ENCODE data around the gene TEX51.

The TEX51 gene

GRCh38 chr2:126914811-126915500, 16.3 kb downstream of the TEX51 start:
- no peak for DNase-seq (ENCODE audit: low spot score)

DNA sequence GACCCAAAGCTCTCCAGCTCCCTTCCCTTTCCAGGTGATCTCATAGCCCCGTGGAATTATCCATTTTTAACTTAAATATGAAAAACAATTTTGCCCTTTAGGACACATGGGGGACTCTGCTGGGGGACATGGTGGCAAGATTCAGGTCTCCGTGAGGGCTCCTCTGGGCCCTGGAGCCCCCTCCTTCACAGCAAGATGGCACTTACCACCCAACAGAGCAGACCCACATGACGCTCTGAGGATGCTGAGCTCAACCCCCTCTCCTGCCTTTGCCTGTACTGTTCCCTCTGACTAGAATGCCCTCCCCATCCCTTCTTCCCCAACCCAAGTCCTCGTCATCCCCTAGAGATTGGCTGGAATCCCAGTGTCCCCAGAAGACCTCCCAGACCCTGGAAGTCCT, 17.2 kb downstream of the TEX51 start:
- DNase-seq (ENCODE audit: low spot score): no peak

DNA sequence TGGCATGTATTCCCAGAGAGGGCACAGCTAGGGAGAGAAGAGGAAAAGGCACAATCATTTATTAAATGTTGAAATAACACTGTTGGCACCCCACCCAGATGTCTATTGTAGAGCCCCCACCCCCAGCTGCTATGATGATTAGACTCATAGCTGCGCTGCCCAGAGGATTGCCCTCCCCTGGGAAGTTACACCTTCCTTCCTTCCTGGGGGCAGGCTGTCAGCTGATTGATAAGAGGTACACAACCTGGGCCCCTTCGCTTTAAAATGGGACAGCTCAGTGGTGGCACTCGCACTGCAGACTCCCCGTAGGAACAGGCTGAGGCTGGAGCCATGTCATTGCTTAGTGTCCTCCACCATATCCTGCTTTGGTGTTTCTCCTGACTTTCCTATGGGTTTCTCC, 18.1 kb downstream of the TEX51 start:
- DNase-seq (ENCODE audit: low spot score): no peak

- no peak for DNase-seq (ENCODE audit: low spot score)
These were observed 22.4 kb downstream of the TEX51 start for GRCh38 chr2:126921066-126921465.

DNA sequence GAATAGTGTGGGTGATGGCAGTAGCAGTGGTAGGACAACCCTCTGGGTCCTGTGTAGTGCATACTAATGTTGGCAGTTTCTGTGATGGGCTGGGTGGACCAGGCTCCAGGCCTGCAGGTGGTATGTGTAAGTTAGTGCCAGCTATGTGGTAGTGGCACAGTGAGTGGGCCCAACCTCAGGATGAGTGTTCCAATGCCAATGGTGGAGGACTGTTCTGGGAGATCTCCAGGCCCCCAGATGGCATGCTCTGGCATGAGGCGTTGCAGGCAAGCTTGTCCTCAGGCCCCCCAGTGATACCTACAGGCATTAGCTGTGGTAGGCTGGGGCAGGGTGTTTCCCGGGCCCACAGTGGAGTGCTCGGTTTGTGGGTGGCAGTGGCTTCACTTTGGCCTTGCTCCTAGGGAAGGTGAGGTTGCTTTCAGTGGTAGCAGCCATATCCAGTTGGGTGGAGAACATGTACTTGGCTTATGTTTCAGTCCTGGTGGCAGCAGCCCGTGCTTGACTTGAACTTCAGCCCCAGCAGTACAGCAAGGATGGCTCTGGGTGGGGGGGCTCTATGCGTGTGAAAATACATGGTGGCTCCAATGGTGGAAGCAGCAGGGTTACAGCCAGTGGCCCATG, 32.4 kb downstream of the TEX51 start:
- DNase-seq (ENCODE audit: low spot score): no peak

- no peak for DNase-seq (ENCODE audit: low spot score)
These were observed 33.8 kb downstream of the TEX51 start for GRCh38 chr2:126932529-126932928.

DNA sequence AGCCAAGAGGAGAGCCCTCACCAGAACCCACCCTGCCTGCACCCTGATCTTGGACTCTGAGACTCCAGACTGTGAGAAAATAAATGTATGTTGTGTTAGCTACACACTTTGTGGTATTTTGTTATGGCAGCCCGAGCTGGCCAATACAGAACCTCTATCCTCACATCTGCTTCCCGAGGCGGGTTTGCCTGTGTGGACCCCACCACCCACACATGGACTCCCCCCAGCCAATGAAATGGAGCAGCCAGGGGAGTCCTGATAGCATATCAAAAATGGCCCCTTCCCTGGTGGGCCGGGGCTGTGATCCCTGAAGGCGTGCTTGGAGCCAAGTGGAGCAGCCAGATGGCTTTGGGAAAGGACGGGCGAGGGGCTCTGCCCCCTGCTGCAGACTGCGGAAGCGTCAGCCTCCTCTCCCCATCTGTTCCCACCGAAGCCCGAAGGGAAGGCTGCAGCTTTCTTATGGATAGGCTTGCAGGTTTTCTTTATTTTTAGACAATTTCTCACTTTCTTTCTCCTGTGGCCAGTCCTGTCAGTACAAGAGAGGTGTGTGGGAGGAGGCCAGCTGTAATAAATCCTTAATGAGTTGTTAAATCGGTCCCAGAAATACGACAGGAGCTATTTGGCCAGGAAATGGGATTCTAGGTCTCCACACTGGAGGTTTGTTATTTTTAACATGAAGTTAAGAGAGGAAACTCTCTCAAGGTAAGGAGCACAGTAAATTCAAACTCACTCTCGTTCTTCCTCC, 34.4 kb downstream of the TEX51 start:
- no peak for DNase-seq (ENCODE audit: low spot score)

GRCh38 chr2:126933711-126934091, 35.0 kb downstream of the TEX51 start:
- no peak for DNase-seq (ENCODE audit: low spot score)

GRCh38 chr2:126934809-126935208, 36.1 kb downstream of the TEX51 start:
- DNase-seq (ENCODE audit: low spot score): no peak

DNA sequence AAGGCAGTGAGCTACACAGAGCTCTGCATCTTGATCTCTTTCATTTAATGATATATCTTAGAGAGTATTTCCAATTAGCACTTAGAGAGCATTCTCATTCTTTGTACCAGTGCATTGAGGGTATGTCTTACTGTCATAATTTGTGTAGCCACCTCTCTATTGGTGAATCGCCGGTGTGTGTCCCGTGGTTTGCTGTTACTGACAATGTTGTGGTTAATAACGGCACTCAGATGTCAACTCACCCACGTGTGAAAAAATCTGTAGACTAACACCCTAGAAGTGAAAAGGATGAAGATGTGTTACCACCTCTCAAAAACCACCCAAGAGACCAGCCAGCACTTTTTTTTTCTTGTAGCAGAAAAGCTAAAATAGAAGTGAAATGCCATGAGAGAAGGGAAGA, 37.1 kb downstream of the TEX51 start:
- no peak for DNase-seq (ENCODE audit: low spot score)

GRCh38 chr2:126936219-126936723, 37.6 kb downstream of the TEX51 start:
- no peak for DNase-seq (ENCODE audit: low spot score)

DNA sequence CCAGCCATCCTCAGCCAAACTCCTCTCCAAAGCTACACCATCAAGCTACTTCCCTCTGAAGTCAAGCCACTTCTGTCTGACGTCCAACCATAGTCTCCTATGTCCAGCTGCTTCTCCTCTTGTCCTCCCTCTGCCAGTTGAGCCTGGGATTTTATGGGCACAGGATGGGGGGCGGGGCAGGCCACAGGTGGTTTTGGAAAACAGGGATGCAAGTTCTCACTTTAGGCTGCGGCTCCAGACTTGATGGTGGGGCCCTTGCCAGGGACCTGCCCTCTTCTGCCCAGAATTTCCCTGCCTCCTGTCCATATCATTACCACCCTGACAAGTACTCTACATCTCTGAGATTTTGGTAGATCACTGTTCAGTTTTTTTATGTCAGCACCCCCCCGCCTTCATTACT, 41.6 kb downstream of the TEX51 start:
- no peak for DNase-seq (ENCODE audit: low spot score)

- no peak for DNase-seq (ENCODE audit: low spot score)
These were observed 43.9 kb downstream of the TEX51 start for GRCh38 chr2:126942427-126943203.

DNA sequence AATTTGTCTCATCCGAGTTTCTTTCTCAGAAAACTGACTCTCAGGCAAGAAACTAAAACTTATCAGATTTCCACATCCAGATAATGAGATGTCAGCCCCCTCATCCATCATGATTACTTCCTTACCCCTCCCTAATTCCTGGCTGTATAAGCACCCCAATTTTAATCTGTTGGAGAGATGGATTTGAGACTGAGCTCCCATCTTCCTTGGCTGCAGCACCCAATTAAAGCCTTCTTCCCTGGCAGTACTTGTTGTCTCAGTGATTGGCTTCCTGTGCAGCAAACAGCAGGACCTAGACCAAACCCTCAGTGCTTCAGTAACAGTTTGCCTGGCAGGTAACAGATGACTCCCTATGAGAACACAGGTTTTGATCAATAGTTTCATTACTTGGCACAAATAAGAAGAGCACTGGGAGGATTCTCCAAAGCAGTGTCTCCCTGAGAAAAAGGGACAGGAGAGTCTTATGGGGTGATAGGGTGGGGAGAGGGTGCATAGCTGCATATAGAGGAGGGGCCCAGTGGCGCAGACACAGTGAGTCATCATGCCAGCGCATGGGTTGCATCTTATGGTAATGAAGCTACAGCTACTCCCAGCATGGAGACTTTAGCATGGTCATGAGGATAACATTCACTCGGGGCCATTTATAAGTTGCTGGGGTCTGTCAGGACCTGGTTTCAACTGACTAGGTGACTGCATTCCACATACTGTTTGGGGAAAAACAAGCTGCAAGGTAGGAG, 45.1 kb downstream of the TEX51 start:
- DNase-seq (ENCODE audit: low spot score): no peak

GRCh38 chr2:126945118-126945517, 46.4 kb downstream of the TEX51 start:
- DNase-seq (ENCODE audit: low spot score): no peak

GRCh38 chr2:126946318-126947102, 47.8 kb downstream of the TEX51 start:
- DNase-seq (ENCODE audit: low spot score): no peak

GRCh38 chr2:126947103-126947429, 48.4 kb downstream of the TEX51 start:
- DNase-seq (ENCODE audit: low spot score): no peak

- DNase-seq (ENCODE audit: low spot score): no peak
These were observed 51.1 kb downstream of the TEX51 start for GRCh38 chr2:126949775-126950174.

- no peak for DNase-seq (ENCODE audit: low spot score)
These were observed 51.8 kb downstream of the TEX51 start for GRCh38 chr2:126950504-126950903.

All from RKO (cell line).